GM23338 (cell line): Measurements from ENCODE around the gene TMEM178B.

ENCODE experiments used
- CREB1 ChIP-seq: fragments of 250-450 bp; sonication (Bioruptor Pico); IDR thresholded peaks from 2 replicates; pipeline ENCODE4 v1.5.0; 2020; ENCODE audit warnings: low read depth, mild to moderate bottlenecking, moderate library complexity
- CTCF ChIP-seq, 2 experiments: fragments of 200-600 bp in 1 of 2; sonication (generic) in 1 of 2; conservative IDR thresholded peaks; 2 replicates each; pipeline versions ENCODE4 v1.5.1 to v1.6.1; 2016 to 2017; ENCODE audit warnings: antibody characterized with exemption in 2 of 2, low read depth in 2 of 2, mild to moderate bottlenecking in 2 of 2, moderate library complexity in 1 of 2
- ETS1 ChIP-seq: IDR thresholded peaks from 2 replicates; pipeline ENCODE4 v1.6.1; 2016; ENCODE audit warnings: antibody characterized with exemption
- EZH2 ChIP-seq: fragments of 200-600 bp; sonication (generic); IDR thresholded peaks from one replicate; pipeline ENCODE4 v1.8.0; 2017; ENCODE audit warnings: antibody characterized with exemption, mild to moderate bottlenecking, low read depth; ENCODE audit not compliant: unreplicated experiment
- EZH2phosphoT487 ChIP-seq: fragments of 200-600 bp; sonication (generic); IDR thresholded peaks from one replicate; pipeline ENCODE4 v1.8.1; 2018; ENCODE audit warnings: antibody characterized with exemption; ENCODE audit not compliant: unreplicated experiment

- no peak for TF ChIP-seq CTCF (conservative IDR thresholded peaks at IDR 0.05; ENCODE audit: low read depth in 2 of 2)
- no peak for TF ChIP-seq ETS1
- TF ChIP-seq EZH2, result no peak
- no peak for TF ChIP-seq EZH2phosphoT487
- no peak for TF ChIP-seq CREB1
Observed at GRCh38 chr7:141079219-141079618, 5.4 kb downstream of the TMEM178B start.
